Glutamatergic neuron (in vitro differentiated cells): Measurements from ENCODE around the gene HOXA9. TPM values are rescaled to one million over a fixed set of nuclear protein-coding genes. Genes with fewer than 3 reads are reported as not detected.

ENCODE experiments used
- DNase-seq: peaks from one replicate; pipeline ENCODE4 v3.0.0; 2022
- H3K27ac Mint-ChIP-seq: one replicate; pipeline ENCODE4 v1.8.0; 2020; ENCODE audit warnings: mild to moderate bottlenecking, mixed read lengths, inconsistent platforms; ENCODE audit not compliant: unreplicated experiment
- H3K27me3 Mint-ChIP-seq: one replicate; pipeline ENCODE4 v1.8.0; 2020; ENCODE audit warnings: mild to moderate bottlenecking, moderate library complexity, mixed read lengths, inconsistent platforms; ENCODE audit not compliant: unreplicated experiment
- H3K36me3 Mint-ChIP-seq: one replicate; pipeline ENCODE4 v1.8.0; 2020; ENCODE audit warnings: mild to moderate bottlenecking, mixed read lengths, inconsistent platforms; ENCODE audit not compliant: unreplicated experiment
- H3K4me1 Mint-ChIP-seq: one replicate; pipeline ENCODE4 v1.8.0; 2020; ENCODE audit warnings: mild to moderate bottlenecking, low read depth, mixed read lengths, inconsistent platforms; ENCODE audit not compliant: unreplicated experiment
- H3K4me3 Mint-ChIP-seq: one replicate; pipeline ENCODE4 v1.8.0; 2020; ENCODE audit warnings: mild to moderate bottlenecking, mixed read lengths, inconsistent platforms; ENCODE audit not compliant: unreplicated experiment
- H3K9me3 Mint-ChIP-seq: one replicate; pipeline ENCODE4 v1.8.0; 2020; ENCODE audit warnings: mild to moderate bottlenecking, moderate library complexity, mixed read lengths, inconsistent platforms; ENCODE audit not compliant: unreplicated experiment
- total RNA-seq: library from RNA; stranded (reverse); fragmentation: NEBNext Ultra II Directional; extraction: Animal tissue kit (Norgen Biotek cat#: 25700); gene quantifications from one replicate; pipeline ENCODE4 v1.2.1, GENCODE V29; 2021; ENCODE audit not compliant: unreplicated experiment
- TF ChIP-seq, protein P1 (sequence below): fragments of 200-600 bp; sonication (generic); IDR thresholded peaks from one replicate; pipeline ENCODE4 v1.5.0; 2021; ENCODE audit not compliant: partially characterized antibody, unreplicated experiment

HOXA9 gene
- total RNA-seq, 1 donor from 2014 or later: not detected

DNA sequence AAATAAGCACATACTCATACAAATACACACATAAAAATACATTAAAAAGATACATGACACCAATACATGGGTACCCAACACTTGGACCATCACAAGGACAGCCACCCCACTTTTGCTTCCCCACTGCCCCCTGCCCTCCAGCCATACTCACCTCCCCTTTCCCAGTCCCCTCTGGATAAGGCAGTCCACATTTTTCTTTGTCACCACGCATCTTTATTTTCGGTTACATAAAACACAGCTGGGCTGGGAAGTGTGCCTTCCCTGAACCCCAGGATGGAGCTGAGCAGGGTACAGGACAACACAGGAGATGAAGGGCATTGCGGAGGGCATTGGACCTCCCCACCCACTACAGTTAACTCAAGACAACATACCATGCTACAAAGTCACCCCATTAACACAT is 11.8 kb downstream of the HOXA9 start:
- Mint-ChIP-seq H3K4me1 (peaks cover 2% of the 10 kb centered on the region), H3K36me3 (peaks cover 9% of the 10 kb centered on the region), H3K4me3 (peak overlapping the region; percentile 23), H3K27me3 (peaks cover 64% of the 10 kb centered on the region), H3K9me3 (peaks cover 13% of the 10 kb centered on the region), H3K27ac (no peak overlapping the region)
- DNase-seq: no peak
- TF ChIP-seq, protein P1, sequence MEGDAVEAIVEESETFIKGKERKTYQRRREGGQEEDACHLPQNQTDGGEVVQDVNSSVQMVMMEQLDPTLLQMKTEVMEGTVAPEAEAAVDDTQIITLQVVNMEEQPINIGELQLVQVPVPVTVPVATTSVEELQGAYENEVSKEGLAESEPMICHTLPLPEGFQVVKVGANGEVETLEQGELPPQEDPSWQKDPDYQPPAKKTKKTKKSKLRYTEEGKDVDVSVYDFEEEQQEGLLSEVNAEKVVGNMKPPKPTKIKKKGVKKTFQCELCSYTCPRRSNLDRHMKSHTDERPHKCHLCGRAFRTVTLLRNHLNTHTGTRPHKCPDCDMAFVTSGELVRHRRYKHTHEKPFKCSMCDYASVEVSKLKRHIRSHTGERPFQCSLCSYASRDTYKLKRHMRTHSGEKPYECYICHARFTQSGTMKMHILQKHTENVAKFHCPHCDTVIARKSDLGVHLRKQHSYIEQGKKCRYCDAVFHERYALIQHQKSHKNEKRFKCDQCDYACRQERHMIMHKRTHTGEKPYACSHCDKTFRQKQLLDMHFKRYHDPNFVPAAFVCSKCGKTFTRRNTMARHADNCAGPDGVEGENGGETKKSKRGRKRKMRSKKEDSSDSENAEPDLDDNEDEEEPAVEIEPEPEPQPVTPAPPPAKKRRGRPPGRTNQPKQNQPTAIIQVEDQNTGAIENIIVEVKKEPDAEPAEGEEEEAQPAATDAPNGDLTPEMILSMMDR: no peak

DNA sequence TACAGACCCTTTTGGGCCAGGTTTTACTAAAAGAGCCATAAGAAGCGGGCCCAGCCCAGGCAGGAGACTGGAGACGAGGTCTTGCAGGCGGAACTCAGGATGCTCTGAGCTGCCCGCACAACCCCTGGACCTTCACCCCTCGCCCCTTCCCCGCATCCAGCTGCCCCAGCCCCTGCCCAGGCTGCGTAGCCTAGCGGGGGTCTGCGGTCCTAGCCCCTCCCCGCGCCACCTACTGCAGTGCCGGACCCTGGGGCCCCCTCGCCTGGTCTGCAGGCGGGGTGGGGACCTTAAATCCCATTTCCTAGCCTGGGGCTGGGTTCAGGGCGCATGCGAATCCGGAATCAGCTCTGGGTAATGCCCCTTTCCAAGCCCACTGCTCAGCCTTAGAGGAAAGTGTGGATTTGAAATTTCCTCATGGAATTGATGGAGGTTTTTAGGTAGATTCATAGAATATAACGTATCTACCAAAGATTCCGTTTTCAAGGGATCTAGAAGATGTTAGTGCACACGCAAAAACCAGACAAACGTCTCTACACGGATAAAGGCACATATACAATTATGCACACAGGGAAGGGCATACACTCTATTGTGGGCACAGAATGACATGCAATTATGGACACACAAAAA is 12.4 kb downstream of the HOXA9 start:
- Mint-ChIP-seq H3K4me3 (peak overlapping the region; percentile 23), H3K4me1 (peaks cover 2% of the 10 kb centered on the region), H3K27ac (no peak overlapping the region), H3K27me3 (peaks cover 64% of the 10 kb centered on the region), H3K9me3 (peaks cover 11% of the 10 kb centered on the region), H3K36me3 (peaks cover 4% of the 10 kb centered on the region)
- TF ChIP-seq, protein P1: no peak
- DNase-seq: no peak

GRCh38 chr7:27151931-27152815 is 13.2 kb downstream of the HOXA9 start, which contains the start of gene HOXA3:
Gene HOXA3 (minus strand): TSS chr7:27152583. CDS start chr7:27110640, 41,943 bp downstream.
- peaks cover 59% of the 10 kb centered on the region for H3K27me3 Mint-ChIP-seq
- peaks cover 9% of the 10 kb centered on the region for H3K9me3 Mint-ChIP-seq
- peaks cover 2% of the 10 kb centered on the region for H3K4me1 Mint-ChIP-seq
- no peak within 1 kb of the TSS for H3K27ac Mint-ChIP-seq
- H3K4me3 Mint-ChIP-seq: peak within 1 kb of the TSS; percentile 77
- no peak for DNase-seq
- H3K36me3 Mint-ChIP-seq: peaks cover 6% of the 10 kb centered on the region
- TF ChIP-seq, protein P1: no peak

GRCh38 chr7:27151341-27151930 is 13.9 kb downstream of the HOXA9 start:
- no peak for DNase-seq
- Mint-ChIP-seq H3K4me3 (peak overlapping the region; percentile 77), H3K27ac (no peak overlapping the region)

More at GRCh38 chr7:27151341-27151930, 13.9 kb downstream of the HOXA9 start:
- peaks cover 1% of the 10 kb centered on the region for H3K4me1 Mint-ChIP-seq
- H3K27me3 Mint-ChIP-seq: peaks cover 60% of the 10 kb centered on the region
- H3K36me3 Mint-ChIP-seq: peaks cover 12% of the 10 kb centered on the region
- H3K9me3 Mint-ChIP-seq: peaks cover 11% of the 10 kb centered on the region
- TF ChIP-seq, protein P1: no peak
